Erythroblast (primary cell): ENCODE data around the gene CDC42BPA.

ENCODE experiments used
- GATA1 ChIP-seq: IDR thresholded peaks from 2 replicates; pipeline ENCODE4 v1.6.1; 2011; ENCODE audit warnings: low read depth, mild to moderate bottlenecking, control low read depth, low read length, moderate library complexity
- POLR2A ChIP-seq: IDR thresholded peaks from 2 replicates; pipeline ENCODE4 v1.6.1; 2011; ENCODE audit warnings: mild to moderate bottlenecking, low read length

- no peak for TF ChIP-seq POLR2A
- no peak for TF ChIP-seq GATA1
These were observed 90.5 kb downstream of the CDC42BPA start for GRCh38 chr1:227227761-227228160.
